Head of caudate nucleus (tissue), 42 donors: ENCODE data around the gene PCMT1.
"Not testable (repeated sequence)": the region's sequence is repeated elsewhere in the genome, so short reads cannot be mapped to it uniquely, and the experiment has no call there.

Source experiments
- DNase-seq, 42 donors: peaks; one replicate each; pipeline versions ENCODE4 v3.0.0 to v3.0.0-alpha.2; 2020 to 2021; ENCODE audit warnings: mixed read lengths in 7 of 42
- intact Hi-C: fragments of 100-400 bp; cut with DNase I; formaldehyde crosslinking; loops from one replicate; pipeline ENCODE4 v1.15.0; 2022

The PCMT1 gene

DNA sequence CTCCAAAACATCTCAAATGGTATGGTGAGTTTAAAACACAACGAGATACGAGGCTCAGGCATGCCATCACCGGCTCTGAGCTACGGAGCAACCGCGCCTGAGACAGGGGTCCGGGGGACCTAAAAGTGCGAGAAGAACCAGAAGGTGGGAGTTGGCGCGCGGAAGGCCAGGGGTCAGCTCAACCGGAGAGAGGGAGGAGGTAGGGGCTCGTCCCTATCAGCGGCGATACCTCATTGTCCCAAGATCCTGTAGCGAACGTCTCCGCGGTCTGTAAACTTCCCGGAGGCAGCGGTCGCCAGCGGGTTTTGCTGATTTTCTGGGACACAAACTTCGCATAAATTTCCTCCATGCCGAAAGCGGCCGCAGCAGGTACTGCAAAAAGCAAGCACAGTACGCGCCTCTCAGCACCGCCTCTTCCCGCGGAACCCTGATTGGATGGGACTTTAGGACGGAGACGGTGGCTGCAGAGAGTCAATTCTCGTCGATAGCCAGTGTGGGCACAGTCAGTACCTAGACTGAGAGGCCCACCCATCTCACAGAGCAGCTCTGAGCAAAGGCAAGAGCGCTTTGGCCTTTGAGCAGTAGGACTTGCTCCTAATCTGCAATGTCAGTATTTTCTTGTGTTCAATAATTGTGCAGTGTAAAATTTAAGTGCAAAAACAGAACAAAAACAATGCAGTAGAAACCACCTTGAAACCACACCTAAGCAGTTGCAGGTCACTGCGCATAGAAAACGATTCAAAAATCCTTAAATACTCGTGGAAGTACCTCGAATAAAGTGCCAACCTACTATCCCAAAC is 3.2 kb upstream of the PCMT1 start, which contains the start of gene NUP43:
NUP43 (minus strand) TSS at position 383 of the 800 bp plus-strand sequence; CDS start at position 349, 34 bp downstream.
- intact Hi-C loops, result no loop called here
- DNase-seq, result peak; percentile 89 to 97 (median 93)

DNA sequence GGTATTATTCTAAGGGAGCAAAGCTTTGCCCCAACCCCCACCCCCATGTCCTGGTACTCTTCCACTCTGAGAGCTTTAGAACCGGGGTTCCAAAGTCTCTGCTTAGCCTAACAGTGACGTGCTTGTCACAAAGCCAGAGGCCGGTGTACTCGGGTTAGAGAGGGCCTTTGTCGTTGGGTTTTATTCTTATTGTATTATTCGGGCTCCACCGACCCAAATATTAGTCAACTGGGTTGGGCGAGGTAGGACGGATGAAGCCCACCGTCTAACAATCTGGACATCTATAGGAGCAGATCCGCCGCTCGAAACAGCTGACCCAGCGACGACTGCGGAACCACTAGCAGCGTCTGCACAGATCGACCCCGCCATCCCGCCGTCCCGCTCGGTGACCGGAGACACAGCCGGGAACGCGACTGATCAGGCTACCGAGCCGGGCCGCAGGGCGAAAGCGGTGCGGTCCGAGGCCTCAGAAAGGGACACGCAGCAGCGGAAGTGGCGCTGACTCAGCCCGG is 403 bp upstream of the PCMT1 start:
- DNase-seq, result not testable (repeated sequence)
- intact Hi-C loops, result loop anchor here (2.0 kb wide), 1 partner anchor 24 kb away; no protein-coding TSS in a partner anchor

GRCh38 chr6:149750136-149750609 is 632 bp downstream of the PCMT1 start:
- intact Hi-C loops, result loop anchor here (10.0 kb wide), 1 partner anchor 85 kb away; no protein-coding TSS in a partner anchor
- DNase-seq, result peak in 39 of 42 donors; percentile 27 to 78 (median 50)

DNA sequence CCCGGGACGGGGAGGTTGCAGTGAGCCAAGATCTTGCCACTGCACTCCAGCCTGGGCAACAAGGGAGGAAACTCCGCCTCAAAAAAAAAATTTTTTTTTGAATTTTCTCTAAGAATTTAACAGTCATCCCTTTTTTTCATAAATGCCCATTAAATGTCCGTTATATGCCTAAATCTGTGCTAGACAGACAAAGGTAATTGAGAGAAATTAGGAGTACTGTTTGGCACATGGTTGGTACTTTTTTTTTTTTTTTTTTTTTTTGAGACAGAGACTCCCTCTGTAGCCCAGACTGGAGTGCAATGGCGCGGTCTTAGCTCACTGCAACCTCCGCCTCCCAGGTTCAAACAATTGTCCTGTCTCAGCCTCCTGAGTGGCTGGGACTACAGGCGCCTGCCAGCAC is 1.7 kb downstream of the PCMT1 start:
- intact Hi-C loops, result loop anchor here (10.0 kb wide), 1 partner anchor 84 kb away; no protein-coding TSS in a partner anchor
- DNase-seq, result no peak

GRCh38 chr6:149751920-149752319 is 2.4 kb downstream of the PCMT1 start:
- intact Hi-C loops, result loop anchor here (10.0 kb wide), 1 partner anchor 83 kb away; no protein-coding TSS in a partner anchor
- DNase-seq, result not testable (repeated sequence)

GRCh38 chr6:149752600-149753373 is 3.2 kb downstream of the PCMT1 start:
- DNase-seq, result no peak
- intact Hi-C loops, result loop anchor here (10.0 kb wide), 1 partner anchor 82 kb away; no protein-coding TSS in a partner anchor

- intact Hi-C loops, result loop anchor here (10.0 kb wide), 1 partner anchor 81 kb away; no protein-coding TSS in a partner anchor
- not testable (repeated sequence) for DNase-seq
Observed at GRCh38 chr6:149753374-149753637, 3.8 kb downstream of the PCMT1 start.

- no peak for DNase-seq
- intact Hi-C loops, result loop anchor here (10.0 kb wide), 1 partner anchor 80 kb away; no protein-coding TSS in a partner anchor
Observed at GRCh38 chr6:149754548-149754947, 5.0 kb downstream of the PCMT1 start.

GRCh38 chr6:149755300-149756260 is 6.0 kb downstream of the PCMT1 start:
- intact Hi-C loops, result loop anchor here (10.0 kb wide), 1 partner anchor 79 kb away; no protein-coding TSS in a partner anchor
- DNase-seq, result peak in 1 of 42 donors; percentile 28

GRCh38 chr6:149756261-149756636 is 6.7 kb downstream of the PCMT1 start:
- no peak for DNase-seq
- intact Hi-C loops, result loop anchor here (10.0 kb wide), 1 partner anchor 79 kb away; no protein-coding TSS in a partner anchor

DNA sequence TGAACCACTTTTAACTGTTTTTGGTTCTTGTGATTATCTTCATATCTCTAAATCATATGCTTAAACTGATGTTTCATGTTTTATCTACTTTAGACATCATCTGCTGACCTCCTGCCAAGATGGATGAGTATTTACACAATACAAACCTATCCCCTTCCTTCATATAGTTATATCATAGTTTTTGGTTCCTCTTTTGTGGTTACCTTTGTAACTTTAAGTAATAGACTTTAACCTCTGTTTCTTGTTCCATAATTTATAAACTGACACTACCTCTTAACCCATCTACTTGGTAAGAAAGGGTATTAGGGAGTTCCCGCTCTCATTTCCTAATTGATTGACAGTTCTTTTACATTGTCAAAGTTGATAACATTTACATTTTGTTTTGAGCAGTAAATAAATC is 11.9 kb downstream of the PCMT1 start:
- intact Hi-C loops, result no loop called here
- no peak for DNase-seq

- intact Hi-C loops, result no loop called here
- DNase-seq, result no peak
Observed at GRCh38 chr6:149763866-149764265, 14.3 kb downstream of the PCMT1 start.

GRCh38 chr6:149766156-149766769 is 16.7 kb downstream of the PCMT1 start:
- no peak for DNase-seq
- intact Hi-C loops, result no loop called here

- DNase-seq, result no peak
- intact Hi-C loops, result no loop called here
Observed at GRCh38 chr6:149769676-149770075, 20.1 kb downstream of the PCMT1 start.

- intact Hi-C loops, result no loop called here
- no peak for DNase-seq
Observed at GRCh38 chr6:149771185-149771584, 21.6 kb downstream of the PCMT1 start.

DNA sequence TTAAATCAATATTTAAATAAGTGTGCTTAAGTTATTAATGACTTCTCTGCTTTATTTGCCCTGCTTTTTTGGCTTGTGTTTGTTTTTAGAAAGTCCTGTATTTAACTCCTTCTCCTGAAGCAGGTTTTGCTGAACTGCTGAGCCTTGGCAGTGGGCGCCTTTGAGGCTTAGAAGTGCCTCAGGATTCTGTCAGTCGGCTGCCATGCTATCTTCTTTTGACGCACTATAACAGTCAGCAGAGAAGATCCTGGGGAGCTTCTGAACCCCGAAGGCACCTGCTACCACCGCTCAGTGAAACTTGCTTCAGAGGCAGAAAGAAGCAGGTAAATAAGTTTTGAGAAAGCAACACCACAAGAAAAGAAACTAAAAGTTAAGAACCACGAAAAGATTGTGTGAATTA is 22.4 kb downstream of the PCMT1 start:
- intact Hi-C loops, result no loop called here
- DNase-seq, result no peak

DNA sequence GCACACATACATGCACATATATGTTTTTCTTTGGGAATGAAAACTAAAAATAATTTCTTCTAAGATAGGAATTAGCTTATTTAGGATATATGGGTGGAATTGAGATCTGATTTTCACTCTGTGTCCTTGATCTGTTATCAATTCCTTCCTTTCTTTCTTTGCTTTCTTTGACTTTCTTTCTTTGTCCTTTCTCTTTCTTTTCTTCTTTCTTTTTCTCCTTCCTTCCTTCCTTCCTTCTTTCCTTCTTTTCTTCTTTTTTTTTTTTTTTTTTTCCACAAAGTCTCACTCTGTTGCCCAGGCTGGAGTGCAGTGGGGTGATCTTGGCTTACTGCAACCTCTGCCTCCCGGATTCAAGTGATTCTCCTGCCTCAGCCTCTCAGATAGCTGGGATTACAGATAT is 28.1 kb downstream of the PCMT1 start:
- DNase-seq, result no peak
- intact Hi-C loops, result no loop called here

DNA sequence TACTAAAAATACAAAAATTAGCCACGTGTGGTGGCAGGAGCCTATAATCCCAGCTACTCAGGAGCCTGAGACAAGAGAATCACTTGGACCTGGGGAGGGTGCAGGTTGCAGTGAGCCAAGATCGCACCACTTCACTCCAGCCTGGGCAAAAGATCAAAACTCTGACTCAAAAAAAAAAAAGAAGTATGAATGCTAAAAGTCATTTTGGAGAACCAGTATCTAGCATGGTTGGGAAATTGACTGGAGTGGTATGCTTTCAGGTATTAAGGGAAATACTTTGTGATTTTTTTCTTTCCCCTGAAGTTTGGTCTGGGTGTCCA is 30.1 kb downstream of the PCMT1 start:
- intact Hi-C loops, result no loop called here
- no peak for DNase-seq
